ENCODE data around the gene FAM171A2.
"Not testable (repeated sequence)": the region's sequence is repeated elsewhere in the genome, so short reads cannot be mapped to it uniquely, and the experiment has no call there.

Gene FAM171A2

DNA sequence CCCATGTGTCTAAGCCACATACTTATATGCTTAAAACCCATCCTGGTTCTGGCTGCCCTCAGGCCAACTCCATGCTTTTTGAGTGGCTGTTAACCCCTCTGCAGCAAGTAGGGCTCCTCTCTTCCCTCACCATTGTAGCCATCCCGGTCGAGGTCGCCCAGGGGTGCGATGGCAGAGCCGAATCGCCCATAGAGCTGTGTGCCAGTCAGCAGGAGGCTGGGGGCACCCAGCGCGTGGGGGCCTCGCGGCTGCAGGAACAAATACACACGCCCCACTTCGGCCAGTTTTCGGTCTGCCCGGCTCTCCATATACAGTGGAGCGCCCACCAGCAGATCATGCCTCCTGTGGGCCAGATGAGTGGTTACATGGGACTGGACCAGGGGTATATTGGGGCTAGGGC, 19.7 kb upstream of the FAM171A2 start:
- no peak for DNase-seq

DNA sequence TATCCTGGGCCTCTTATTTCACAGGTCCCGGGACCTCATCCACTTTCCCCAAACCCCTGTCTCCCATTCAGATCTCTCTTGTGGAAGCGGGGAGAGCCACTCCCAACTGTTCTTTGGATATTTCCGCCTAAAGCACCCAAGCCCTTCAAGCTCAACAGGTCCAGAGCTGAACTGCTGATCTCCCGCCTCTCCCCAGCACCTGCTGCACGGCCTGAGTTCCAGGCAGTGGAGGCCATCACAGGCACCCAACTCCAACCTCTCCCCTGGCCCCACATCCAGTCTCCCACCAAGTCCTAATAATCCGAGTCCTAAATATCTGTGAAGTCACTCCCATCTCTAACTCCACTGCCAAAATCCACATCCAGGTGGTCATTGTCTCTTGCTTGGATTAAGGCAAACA, 19.3 kb upstream of the FAM171A2 start:
- DNase-seq = no peak

DNA sequence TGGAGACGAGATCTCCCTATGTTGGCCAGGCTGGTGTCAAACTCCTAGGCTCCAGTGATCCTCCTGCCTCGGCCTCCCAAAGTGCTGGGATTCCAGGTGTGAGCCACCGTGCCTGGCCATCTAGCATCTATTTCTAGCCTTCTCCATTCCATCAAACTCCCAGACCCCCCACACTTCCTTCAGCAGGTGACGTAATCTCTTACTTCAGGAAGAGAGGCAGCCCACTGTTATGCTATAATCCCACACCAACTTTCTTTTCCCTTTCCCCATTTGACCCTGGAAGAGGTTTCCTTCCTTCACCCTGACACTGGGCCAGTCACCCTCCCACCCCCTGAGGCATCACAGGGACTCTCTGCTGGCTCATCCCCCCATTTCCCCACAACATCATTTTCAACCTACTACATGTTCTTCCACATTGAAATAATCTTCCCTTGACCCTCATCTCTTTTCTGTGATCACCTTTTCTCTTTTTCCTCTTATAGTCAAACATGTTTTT, 18.2 kb upstream of the FAM171A2 start:
- DNase-seq = no peak

DNA sequence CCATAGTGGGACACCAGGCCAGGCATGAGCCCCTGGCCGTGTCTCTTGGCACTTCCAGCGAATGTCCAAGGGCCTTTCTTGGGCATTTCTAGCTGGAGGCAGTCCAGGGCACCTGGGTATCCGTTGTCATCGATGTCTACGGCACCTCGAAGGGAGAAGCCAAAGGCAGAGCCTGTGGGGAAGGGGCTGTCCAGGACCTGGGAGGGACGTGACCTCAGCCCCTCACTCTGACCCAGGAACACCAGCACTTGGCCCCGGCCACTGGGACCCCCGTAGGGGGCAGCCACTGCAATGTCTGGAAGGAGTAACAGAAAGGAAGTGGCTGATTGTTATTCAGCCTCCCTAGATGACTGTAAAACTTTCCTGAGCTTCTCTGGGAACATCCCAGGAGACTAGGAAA, 17.1 kb upstream of the FAM171A2 start:
- no peak for DNase-seq

DNA sequence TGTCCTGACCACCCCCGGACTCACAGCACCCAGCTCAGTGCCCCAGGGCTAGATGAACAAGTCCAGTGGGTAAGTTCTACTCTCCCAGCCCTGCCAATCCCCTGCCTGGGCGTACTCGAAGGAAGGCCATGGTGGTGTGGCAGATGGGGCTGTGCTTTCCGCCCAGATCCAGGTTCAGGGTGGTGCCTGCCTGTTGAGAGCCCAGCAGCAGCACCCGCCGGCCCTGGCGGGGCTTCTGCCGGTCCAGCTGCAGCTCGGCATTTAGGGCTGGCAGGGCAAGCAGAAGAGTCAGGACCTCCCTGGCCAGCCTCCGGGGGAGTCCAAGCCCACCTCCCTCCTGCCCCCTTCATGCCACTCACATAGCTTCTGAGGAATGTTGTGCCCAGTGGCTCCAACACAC, 16.2 kb upstream of the FAM171A2 start:
- DNase-seq = no peak

DNA sequence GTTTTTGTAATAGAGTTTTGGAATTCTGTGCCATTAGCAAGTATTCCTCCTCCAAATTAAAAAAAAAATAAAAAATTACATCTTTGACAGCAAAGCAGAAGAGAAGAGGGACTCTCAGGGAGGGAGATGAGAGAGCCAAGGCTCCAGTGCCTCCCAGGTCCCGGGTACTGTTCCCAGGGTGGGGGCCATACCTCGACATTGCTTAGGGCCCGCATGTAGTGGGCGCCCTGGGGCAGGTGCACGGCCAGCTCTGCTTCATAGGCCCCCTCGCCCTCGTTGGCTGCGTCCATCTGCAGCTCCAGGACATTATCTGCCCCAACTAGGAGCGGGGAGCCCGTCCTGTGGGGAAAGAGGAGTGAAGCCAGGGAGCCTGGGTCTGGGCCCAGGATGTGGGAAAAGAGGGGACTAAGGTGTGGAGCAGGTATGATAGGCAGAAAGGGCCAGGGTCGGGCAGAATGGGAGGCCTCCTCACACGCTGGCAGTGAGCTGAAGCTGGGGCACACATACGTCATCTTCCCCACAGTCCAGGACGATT, 14.6 kb upstream of the FAM171A2 start:
- DNase-seq = no peak

DNA sequence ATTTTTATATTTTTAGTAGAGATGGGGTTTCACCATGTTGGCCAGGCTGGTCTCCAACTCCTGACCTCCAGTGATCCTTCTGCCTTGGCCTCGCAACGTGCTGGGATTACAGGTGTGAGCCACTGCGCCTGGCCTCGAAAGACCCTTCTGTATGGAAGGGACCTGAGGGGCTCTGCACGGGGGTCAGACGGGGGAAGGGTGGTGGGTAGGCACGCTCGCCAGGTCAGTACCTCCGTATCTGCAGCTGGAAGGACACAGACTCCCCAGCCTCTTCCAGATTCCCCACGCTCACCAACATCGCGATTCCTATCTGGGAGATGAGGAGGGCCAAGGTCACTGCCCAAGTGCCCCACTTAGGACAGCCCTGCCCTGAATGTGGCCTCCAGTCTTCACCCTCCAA, 13.1 kb upstream of the FAM171A2 start:
- no peak for DNase-seq

DNA sequence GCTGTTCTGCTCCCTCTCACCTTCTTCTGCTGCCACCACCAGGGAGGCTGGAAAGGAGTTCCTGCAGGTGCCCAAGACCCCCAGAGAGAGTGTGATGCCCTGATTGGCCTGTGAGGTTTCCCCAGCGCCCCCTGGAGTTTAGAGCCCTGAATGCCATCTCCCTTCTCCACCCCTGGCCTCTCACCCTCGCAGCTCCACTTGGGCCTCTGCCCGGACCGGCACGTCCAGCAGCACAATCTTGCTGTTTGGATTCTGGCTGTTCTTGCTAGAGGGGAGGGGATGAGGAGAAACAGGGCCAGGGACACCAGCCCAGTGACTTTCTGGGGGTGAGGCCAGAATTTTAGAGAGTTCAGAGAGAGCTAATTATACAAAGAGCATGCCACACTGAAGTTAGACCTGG, 12.5 kb upstream of the FAM171A2 start:
- no peak for DNase-seq

DNA sequence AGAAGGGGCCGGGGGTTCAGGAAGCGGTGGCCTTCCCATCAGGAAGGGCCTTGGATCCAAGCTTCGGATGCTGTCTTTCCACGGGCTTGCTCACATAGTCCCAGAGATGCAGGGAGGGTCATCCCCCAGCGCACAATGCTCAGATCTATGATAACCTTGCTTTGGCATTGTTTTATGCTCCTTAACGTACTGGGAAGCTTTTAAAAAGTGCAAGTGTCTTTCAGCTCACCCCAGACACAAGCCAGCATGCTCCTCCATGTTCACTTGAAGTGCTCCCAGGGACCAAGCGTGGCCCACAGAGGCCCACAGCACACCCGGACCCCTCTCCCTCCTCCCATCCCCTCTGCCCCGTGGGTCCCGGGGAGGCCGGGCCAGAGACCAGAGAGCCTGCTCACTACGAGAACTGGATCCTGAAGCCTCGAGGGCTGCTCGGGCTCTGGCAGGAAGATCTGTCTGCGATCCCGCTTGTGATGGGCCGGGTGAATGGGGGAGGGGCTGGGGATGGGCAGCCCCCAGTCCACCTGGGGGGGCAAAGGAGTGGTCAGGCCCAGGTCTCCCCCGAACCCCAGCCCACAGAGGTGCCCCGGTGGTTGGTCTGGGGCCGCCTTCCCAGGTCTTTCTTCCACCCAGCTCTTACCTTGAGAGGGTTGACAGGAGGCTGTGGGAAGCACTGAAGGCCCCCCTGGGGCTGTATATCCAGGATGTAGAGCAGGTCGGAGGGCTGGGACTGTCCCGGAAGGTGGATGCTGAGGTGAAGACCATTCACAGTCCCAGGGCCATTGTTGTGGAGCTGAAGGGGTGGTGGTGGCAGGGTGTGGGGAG, 11.8 kb upstream of the FAM171A2 start:
- no peak for DNase-seq

DNA sequence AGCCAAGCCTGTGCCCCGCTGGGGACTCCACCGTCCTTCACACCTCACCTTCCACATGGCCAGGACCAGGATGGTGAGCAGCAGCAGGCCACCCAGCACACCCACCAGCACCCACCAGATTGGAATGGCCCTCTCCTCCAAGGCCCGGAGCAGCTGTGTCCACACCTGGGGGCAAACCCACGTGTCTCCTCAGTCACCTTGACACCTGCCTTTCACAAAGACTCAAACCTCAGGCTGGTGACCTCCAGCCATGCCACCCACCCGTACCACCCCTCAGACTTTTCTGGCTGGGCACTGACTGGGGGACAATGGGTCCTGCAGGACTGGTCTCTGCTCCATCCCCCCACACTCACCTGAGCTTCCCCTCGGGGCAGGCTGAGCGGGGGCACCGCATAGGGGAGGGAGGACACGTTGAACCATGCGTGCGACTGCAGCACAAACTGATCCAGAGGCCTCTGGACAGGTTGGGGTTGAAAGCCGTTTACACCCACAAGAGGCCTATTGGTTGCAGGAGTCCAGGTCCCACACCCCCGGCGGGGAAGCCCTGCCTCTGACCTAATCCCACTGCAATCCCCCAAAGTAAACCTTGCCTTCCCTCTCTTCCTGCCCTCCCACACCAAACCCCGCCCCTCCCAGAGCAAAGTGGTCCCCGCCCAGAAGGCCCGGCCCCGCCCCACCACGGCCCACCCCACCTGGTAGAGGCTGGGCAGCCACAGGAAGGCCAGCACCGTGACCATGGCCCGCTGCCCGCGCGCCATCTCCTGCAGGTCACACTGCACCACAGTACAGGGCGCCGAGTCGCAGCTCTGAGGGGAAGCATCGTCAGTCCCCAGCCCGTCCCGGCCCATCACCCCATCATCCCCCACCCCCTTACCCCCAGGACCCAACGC, 10.9 kb upstream of the FAM171A2 start:
- DNase-seq = no peak

DNA sequence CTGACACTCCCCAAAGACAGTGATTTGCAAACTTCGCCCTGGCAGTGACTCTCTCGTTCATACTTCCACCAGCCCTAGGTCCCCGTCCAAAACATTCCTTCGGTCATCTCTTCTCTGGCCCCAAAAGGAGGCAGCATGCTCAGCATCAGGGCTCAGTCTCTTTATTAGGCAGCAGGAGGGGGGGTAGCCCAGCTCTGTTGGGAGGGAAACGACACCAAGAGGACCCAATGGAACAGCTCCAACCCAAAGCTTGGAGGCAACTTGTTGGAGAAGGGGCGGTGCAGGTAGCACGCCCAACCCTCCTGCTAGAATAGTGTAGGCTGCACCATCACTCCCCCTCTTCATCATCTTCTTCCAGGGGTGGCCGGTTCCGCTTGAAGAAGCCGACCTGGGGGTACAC, 8.4 kb upstream of the FAM171A2 start:
- DNase-seq = no peak

DNA sequence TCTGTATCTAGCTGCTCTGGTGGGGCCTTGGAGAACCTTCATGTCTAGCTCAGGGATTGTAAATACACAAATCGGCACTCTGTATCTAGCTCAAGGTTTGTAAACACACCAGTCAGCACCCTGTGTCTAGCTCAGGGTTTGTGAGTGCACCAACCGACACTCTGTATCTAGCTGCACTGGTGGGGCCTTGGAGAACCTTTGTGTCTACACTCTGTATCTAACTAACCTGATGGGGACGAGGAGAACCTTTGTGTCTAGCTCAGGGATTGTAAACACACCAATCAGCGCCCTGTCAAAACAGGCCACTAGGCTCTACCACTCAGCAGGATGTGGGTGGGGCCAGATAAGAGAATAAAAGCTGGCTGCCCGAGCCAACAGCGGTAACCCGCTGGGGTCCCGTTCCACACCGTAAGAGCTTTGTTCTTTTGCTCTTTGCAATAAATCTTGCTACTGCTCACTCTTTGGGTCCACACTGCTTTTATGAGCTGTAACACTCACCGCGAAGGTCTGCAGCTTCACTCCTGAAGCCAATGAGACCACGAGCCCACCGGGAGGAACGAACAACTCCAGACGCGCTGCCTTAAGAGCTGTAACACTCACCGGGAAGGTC, 5.9 kb upstream of the FAM171A2 start:
- DNase-seq = not testable (repeated sequence)

DNA sequence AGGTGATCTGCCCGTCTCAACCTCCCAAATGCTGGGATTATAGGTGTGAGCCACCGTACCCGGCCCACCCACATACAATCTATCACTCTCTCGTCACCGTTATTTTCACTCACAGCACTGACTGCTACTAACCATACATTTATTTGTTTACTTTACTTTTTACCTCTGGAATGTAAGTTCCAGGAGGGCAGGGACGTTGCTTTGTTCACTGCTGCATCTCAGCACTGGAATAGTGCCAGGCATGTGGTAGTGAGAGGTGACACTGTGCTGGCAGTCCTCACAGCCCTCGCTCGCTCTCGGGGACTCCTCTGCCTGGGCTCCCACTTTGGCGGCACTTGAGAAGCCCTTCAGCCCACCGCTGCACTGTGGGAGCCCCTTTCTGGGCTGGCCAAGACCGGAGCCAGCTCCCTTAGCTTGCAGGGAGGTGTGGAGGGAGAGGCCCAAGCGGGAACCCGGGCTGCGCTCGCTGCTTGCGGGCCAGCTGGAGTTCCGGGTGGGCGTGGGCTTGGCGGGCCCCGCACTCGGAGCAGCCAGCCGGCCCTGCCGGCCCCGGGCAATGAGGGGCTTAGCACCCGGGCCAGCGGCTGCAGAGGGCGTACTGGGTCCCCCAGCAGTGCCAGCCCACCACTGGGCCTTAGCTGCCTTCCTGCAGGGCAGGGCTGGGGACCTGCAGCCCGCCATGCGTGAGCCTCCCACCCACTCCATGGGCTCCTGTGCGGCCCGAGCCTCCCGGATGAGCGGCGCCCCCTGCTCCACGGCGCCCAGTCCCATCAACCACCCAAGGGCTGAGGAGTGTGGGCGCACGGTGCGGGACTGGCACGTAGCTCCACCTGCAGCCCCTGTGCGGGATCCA, 5.0 kb upstream of the FAM171A2 start:
- DNase-seq = not testable (repeated sequence)

DNA sequence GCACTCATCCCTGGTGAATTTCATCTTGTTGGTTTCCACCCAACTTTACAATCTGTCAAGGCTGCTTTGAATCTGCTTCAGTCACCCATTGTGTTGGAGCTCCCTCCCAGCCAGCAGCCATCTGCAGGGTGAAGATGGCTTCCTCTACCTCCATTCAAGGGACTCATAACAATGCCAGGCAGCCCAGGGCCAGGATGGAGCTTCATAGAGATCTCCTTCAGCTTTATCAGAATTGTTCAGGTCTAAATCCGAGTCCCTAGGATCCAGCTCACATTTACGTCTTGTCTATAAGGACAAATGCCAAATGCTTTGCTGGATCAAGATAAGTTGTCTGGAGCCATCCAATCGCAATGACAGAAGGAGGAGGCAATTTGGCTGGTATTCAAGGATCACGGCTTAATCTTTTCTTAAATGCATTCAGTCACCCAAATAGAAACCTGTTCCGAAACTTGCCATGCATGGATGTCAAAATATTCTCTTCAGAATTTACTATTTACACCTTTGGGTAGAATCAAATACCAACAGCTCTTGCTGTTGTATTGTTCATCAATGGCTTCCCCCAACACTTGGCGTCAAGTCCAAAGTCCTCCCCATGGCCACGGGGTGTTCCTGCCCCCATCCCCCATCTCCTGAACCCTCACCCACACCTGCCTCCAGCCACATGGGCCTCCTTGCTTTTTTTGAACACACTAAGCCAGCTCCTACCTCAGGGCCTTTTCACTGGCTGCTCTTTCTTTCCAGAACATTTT, 3.8 kb upstream of the FAM171A2 start:
- no peak for DNase-seq

DNA sequence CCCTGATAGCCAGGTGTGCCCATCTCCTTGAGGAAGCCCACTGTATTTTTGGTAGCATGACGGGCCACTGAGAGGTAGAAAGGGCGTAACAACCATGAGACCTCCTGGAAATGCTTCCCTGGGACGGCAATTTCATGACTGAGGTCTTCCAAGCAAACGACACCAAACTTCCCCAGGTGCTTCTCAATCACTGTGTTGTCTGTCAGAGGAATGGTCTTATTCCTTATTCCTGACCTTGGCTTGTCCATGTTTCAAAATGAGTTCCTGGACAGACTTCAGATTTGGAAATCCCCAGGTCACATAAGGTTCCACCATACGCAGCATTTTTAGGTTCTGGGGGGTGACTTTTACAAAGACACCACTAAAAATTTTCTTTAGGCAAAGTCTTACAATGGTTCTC, 1.4 kb upstream of the FAM171A2 start:
- DNase-seq = not testable (repeated sequence)

DNA sequence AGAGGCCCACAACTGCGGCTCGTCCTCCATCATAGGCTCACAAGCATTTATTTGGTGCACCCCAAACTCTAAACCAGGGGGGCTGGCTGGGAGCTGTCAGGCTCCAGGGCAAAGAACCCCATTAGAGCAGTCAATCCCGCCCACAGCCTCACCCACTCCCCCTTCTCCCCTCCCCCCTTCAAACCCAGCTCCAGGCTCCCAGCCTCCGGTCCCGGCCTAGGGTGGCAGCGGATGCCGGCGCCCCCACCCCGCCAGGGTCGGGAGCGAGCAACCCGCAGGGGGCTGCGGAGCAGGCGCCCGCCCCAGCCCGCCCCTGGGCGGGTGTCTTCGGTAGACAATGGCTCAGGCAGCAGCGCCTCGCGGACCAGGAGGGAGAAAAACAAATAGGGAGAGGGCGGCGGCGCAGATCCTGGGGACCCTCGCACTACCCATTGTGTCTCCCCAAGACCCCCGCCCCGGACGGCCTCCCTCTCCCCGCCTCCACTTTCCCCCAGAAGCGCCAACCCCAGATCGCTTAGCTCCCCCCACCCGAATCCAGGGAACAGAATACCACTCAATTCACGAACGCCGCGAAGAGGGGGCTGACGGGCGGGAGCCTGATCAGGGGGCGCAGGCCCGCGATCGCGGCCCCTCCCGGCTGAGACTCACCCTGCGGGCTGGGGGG, 572 bp downstream of the FAM171A2 start:
- no peak for DNase-seq

DNA sequence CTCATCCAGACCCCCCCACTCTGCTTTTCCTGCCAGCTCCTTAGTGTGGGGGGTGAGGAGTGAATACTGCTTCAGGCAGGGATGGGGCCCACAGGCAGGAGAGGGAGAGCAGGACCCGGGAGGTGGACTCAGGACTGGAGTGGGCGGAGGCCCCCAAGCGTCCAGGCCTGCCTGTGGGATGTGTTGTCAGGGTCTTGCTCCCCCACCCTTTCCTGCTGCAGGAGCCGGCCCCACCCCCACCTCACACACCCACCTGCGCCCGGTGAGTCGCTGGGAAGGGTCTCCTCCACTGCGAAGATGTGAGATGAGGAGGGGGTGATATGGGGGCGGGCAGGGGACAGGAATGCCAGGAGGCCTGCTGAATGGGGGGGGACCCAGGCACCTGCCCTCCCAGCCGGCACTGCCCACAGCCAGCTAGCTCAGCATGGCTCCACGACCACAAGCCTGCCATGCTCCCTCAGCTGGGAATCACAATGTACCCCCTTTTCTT, 1.1 kb downstream of the FAM171A2 start:
- DNase-seq = no peak

DNA sequence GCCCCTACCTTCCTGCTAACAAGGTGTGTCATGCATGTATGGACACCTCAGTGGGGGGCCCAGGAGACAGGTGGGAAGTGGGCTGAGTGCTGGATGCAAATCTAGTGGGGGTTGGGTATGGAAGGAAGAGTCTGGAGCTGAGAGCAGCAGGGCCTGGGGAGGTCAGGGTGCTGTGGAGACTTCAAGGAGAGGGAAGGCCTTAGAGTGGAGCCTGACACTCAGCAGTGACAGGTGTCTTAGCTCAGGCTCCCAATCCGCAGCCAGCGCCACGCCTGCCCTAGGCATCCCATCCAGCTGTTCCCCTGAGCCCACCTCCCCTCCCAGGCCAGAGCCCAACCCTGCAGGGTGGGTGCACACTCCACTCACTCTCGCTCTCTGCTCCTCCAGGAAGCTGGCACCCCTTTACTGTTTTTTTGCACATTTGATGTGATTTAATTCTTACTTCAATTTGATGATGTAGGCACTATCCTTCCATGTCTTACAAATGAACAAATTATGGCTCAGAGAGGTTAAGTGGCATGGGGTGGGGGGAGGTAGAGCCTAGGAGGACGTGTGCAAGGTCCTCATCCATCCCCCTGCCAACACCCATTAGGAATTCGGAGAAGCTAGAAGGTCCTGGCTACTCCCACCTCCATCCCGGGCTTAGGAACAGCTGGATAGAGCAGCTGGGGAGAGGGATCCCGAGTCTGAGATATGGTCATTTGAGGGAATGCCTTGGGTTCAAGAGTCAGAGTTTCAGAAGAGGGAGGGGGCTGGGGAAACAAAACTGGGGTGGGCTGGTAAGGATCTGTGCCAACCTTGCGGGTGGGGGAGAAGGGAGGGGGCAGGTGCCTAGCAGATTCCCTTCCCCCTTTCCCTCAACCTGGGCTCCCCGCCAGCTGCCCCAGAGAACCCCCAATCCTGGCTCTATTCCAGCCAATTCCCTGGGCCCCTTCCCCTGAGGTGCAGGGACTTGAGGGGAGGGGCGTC, 2.1 kb downstream of the FAM171A2 start:
- no peak for DNase-seq

DNA sequence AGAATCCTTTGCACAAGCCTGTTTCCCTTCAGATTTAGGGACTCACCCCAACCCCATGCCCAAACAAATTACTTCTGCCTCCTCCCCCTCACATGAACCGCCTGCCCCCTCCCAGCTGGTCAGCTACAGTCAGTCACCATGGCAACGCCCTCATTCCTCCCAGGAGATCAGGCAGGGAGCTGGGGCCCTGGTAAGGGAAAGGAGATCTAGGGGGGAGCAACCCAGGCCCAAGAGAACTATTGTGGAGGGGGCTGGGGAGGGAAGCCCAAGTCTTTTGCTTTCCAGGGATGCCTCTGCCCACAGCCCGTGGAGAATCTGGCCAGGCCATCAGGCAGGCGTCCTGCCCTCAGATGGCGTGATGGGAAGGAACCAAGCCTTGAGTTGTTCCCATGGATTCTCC, 2.8 kb downstream of the FAM171A2 start:
- no peak for DNase-seq

DNA sequence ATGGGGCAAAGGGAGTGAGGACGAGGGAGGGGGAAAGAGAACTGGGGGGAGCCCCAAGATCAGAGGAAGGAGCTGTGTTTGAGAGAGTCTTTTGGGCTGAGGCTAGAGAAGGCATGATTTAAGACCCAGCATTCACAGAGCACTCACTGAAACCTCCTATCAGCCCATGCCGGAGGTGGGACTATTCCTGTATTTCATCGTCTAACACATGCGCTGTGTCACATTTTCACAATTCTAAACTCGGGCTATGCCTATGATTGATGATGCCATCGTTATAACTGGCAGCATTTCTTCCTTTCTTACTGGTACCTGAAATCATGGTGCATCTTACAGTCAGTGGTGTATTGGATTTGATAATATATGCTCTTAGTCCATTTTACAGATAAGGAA, 3.5 kb downstream of the FAM171A2 start:
- no peak for DNase-seq

Data from NCI-H748 treated with DMSO at 0.1 percent for 48 hours (cell line).